Measurements from ENCODE around the gene SLC16A8. TPM values are rescaled to one million over a fixed set of nuclear protein-coding genes. Genes with fewer than 3 reads are reported as not detected.
A peak's percentile ranks its signal among the peaks of the same experiment; 100 is the strongest.

Gene SLC16A8
- total RNA-seq, 1 donor: 0.18 TPM

GRCh38 chr22:38107692-38108515 is 23.9 kb upstream of the SLC16A8 start:
- TF ChIP-seq CTCF (IDR thresholded peaks at IDR 0.05; ENCODE audit: insufficient read depth, low read length): no peak
- DNase-seq (ENCODE audit: low read depth): no peak
- no peak overlapping the region for H3K4me3 ChIP-seq (ENCODE audit: low read depth, low read length)

GRCh38 chr22:38106814-38107578 is 23.0 kb upstream of the SLC16A8 start:
- no peak for TF ChIP-seq CTCF (IDR thresholded peaks at IDR 0.05; ENCODE audit: insufficient read depth, low read length)
- DNase-seq (ENCODE audit: low read depth): no peak
- H3K4me3 ChIP-seq (ENCODE audit: low read depth, low read length): no peak overlapping the region

DNA sequence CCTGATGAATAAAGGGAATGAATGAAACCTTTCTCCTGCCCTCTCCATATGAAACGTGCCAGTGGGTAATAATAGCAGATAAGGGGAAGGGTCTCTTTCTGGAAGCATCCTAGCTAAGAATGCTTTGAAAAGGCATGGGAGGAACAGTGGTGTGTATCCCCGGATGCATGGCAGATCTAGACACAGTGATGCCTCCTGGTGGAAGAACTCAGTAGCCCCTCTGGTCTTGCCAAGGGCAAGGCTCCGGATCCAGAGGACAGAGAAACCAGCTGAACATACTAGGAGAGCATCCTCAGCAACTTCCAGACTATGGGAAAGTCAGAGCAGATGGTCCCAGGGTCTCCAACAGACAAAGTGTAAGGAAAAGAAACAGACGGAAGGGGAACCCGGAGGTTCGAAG is 20.1 kb upstream of the SLC16A8 start:
- TF ChIP-seq CTCF (IDR thresholded peaks at IDR 0.05; ENCODE audit: insufficient read depth, low read length): peak; percentile 35
- DNase-seq (ENCODE audit: low read depth): peak; percentile 12
- H3K4me3 ChIP-seq (ENCODE audit: low read depth, low read length): no peak overlapping the region

DNA sequence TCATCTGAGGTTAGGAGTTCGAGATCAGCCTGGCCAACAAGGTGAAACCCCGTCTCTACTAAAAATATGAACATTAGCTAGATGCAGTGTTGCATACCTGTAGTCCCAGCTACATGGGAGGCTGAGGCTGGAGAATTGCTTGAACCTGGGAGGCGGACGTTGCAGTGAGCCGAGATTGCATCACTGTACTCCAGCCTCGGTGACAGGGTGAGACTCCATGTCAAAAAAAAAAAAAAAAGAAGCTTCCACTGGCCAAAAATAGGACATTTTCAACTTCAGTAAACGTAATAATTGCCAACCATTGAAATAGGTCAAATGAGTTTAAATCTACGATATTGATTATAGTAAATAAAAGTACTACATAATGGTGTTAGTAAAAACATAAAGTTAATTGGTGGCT is 19.7 kb upstream of the SLC16A8 start:
- TF ChIP-seq CTCF (IDR thresholded peaks at IDR 0.05; ENCODE audit: insufficient read depth, low read length): no peak
- DNase-seq (ENCODE audit: low read depth): no peak
- no peak overlapping the region for H3K4me3 ChIP-seq (ENCODE audit: low read depth, low read length)

GRCh38 chr22:38098410-38099249 is 14.6 kb upstream of the SLC16A8 start:
- H3K4me3 ChIP-seq (ENCODE audit: low read depth, low read length): no peak overlapping the region
- peak; percentile 81 for DNase-seq (ENCODE audit: low read depth)
- no peak for TF ChIP-seq CTCF (IDR thresholded peaks at IDR 0.05; ENCODE audit: insufficient read depth, low read length)

- TF ChIP-seq CTCF (IDR thresholded peaks at IDR 0.05; ENCODE audit: insufficient read depth, low read length): peak; percentile 48
- H3K4me3 ChIP-seq (ENCODE audit: low read depth, low read length): no peak overlapping the region
- DNase-seq (ENCODE audit: low read depth): peak; percentile 15
Observed at GRCh38 chr22:38097557-38098409, 13.8 kb upstream of the SLC16A8 start.

Measured in fibroblast of the aortic adventitia (primary cell).